Epithelial cell of proximal tubule (primary cell): ENCODE data around the gene MAP2K7. TPM values are rescaled to one million over a fixed set of nuclear protein-coding genes. Genes with fewer than 3 reads are reported as not detected.

Source experiments
- DNase-seq: peaks from one replicate; pipeline ENCODE4 v3.0.0-alpha.2; 2011; ENCODE audit warnings: low read depth
- H3K4me3 ChIP-seq: 2 replicates; pipeline ENCODE4 v1.5.1; 2011; ENCODE audit warnings: low read depth, mild to moderate bottlenecking, low read length
- CTCF ChIP-seq: conservative IDR thresholded peaks from 2 replicates; pipeline ENCODE4 v1.5.1; 2012; ENCODE audit warnings: low read depth, mild to moderate bottlenecking, low read length
- total RNA-seq: library from RNA; depleted of rRNA; stranded (reverse); fragments of >200 nt; gene quantifications from 2 replicates; pipeline ENCODE4 v1.2.3, GENCODE V29; 2015

Gene MAP2K7
- total RNA-seq, 1 donor from 2014 or later: 7.6 TPM

GRCh38 chr19:7859831-7860713 lies 43.6 kb upstream of the MAP2K7 start:
- no peak for TF ChIP-seq CTCF
- H3K4me3 ChIP-seq: no peak overlapping the region
- no peak for DNase-seq

- DNase-seq: no peak
- TF ChIP-seq CTCF: no peak
- H3K4me3 ChIP-seq: no peak overlapping the region
Observed at GRCh38 chr19:7860714-7861618, 42.7 kb upstream of the MAP2K7 start.

- no peak for TF ChIP-seq CTCF
- no peak for DNase-seq
- peak overlapping the region; percentile 16 for H3K4me3 ChIP-seq
Observed at GRCh38 chr19:7861619-7862412, 41.9 kb upstream of the MAP2K7 start.

- H3K4me3 ChIP-seq: peak overlapping the region; percentile 16
- no peak for DNase-seq
- TF ChIP-seq CTCF: no peak
Observed at GRCh38 chr19:7862413-7862951, 41.2 kb upstream of the MAP2K7 start.

- no peak overlapping the region for H3K4me3 ChIP-seq
- no peak for DNase-seq
- TF ChIP-seq CTCF: no peak
Observed at GRCh38 chr19:7863157-7863970, 40.3 kb upstream of the MAP2K7 start.
